Measurements from ENCODE around the gene MYOCOS. TPM values are rescaled to one million over a fixed set of nuclear protein-coding genes. Genes with fewer than 3 reads are reported as not detected.

Gene MYOCOS
- total and polyA plus RNA-seq, 2 donors (not counting 3 experiments of a cell fraction or from before 2014, with no cell fraction given), result not detected

DNA sequence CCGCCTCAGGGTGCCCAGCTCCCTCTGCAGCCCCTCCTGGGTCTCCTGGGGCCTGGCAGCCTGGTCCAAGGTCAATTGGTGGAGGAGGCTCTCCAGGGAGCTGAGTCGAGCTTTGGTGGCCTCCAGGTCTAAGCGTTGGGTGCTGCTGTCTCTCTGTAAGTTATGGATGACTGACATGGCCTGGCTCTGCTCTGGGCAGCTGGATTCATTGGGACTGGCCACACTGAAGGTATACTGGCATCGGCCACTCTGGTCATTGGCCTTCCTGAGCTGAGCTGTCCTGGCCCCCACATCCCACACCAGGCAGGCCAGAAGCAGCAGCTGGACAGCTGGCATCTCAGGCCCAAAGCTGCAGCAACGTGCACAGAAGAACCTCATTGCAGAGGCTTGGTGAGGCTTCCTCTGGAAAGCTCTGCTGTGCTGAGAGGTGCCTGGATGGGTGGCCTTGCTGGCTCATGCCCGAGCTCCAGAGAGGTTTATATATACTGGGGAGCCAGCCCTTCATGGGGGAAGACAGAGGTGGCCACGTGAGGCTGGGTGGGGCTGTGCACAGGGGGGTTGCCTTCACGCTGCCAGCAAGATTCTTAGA lies 30.3 kb downstream of the MYOCOS start, which contains the start of gene MYOC:
MYOC (minus strand) TSS at position 455 of the 589 bp plus-strand sequence; CDS start at position 378, 77 bp downstream.
- Histone ChIP-seq H3K36me3 (ENCODE audit: control insufficient read depth in 2 of 2, extremely low read depth in 1 of 2, insufficient read depth in 2 of 2, low read length in 2 of 2) (no peaks in the 10 kb centered on the region), H3K9ac (replicated peaks; ENCODE audit: extremely low read depth, insufficient read depth, low read length) (no peak within 1 kb of the TSS), H4K20me1 (replicated peaks; ENCODE audit: control insufficient read depth, extremely low read depth, insufficient read depth, low read length) (no peaks in the 10 kb centered on the region), H2AFZ (ENCODE audit: low read depth, low read length) (no peak within 1 kb of the TSS), H3K9me1 (replicated peaks; ENCODE audit: control insufficient read depth, extremely low read depth, insufficient read depth, low read length) (no peaks in the 10 kb centered on the region), H3K4me3 (replicated peaks in 1 of 3; ENCODE audit: insufficient read depth in 1 of 3, low read depth in 1 of 3, low read length in 3 of 3) (no peak within 1 kb of the TSS), H3K4me1 (ENCODE audit: control insufficient read depth, extremely low read depth, insufficient read depth, low read length) (peaks cover 17% of the 10 kb centered on the region), H3K27me3 (ENCODE audit: control insufficient read depth in 2 of 2, insufficient read depth in 2 of 2, low read length in 2 of 2) (peaks cover 0 to 6% of the 10 kb centered on the region in 2 experiments), H3K4me2 (ENCODE audit: insufficient read depth, low read length) (no peak within 1 kb of the TSS), H3K9me3 (replicated peaks; ENCODE audit: control insufficient read depth, insufficient read depth, low read length) (no peaks in the 10 kb centered on the region), H3K27ac (ENCODE audit: insufficient read depth, low read depth, low read length) (no peak within 1 kb of the TSS), H3K79me2 (ENCODE audit: control insufficient read depth, insufficient read depth, low read length) (no peaks in the 10 kb centered on the region)
- TF ChIP-seq POLR2AphosphoS5 (IDR thresholded peaks at IDR 0.05; ENCODE audit: insufficient read depth, low read depth, low read length), result no peak
- no peak for TF ChIP-seq POLR2A (IDR thresholded peaks at IDR 0.05; ENCODE audit: low read depth, low read length)
- TF ChIP-seq JUN (IDR thresholded peaks at IDR 0.05; ENCODE audit: borderline replicate concordance, insufficient read depth, insufficient read length, low read depth), result no peak
- TF ChIP-seq, protein P1, sequence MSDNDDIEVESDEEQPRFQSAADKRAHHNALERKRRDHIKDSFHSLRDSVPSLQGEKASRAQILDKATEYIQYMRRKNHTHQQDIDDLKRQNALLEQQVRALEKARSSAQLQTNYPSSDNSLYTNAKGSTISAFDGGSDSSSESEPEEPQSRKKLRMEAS (IDR thresholded peaks at IDR 0.05; ENCODE audit: insufficient read depth, insufficient read length), result no peak
- TF ChIP-seq FOS (IDR thresholded peaks at IDR 0.05; ENCODE audit: borderline replicate concordance, insufficient read depth, low read length), result no peak
- TF ChIP-seq EZH2 (IDR thresholded peaks at IDR 0.05; ENCODE audit: borderline replicate concordance, low read depth, low read length, severe bottlenecking), result no peak
- TF ChIP-seq CTCF (IDR thresholded peaks at IDR 0.05; ENCODE audit: extremely low read depth in 1 of 2, insufficient read depth in 1 of 2, low read depth in 1 of 2, low read length in 2 of 2), result no peak
- no peak for TF ChIP-seq GATA2 (IDR thresholded peaks at IDR 0.05; ENCODE audit: insufficient read depth, insufficient read length, low read depth, low read length)
- no peak for TF ChIP-seq MYC (IDR thresholded peaks at IDR 0.05; ENCODE audit: low read depth, low read length)
- ChIA-PET CTCF (interaction anchor here (0.6 kb wide), 1 partner anchor 285 kb away, joined by 3 read pairs; no protein-coding TSS in a partner anchor), POLR2A (no interaction called here)
- BruUV-seq (replicated peaks), result no TSS peak
- intact Hi-C loops (cut with micrococcal nuclease), result no loop called here
- dilution Hi-C loops (cut with MboI; ENCODE audit: extremely low pct_ligation_motif_present, low sequenced_read_pairs), result no loop called here
- FAIRE-seq (no peak), DNase-seq (ENCODE audit: low read depth, low spot score) (no peak)
